Muscle layer of colon (tissue), 2 donors: ENCODE data around the gene MB.
"Not testable (repeated sequence)": the region's sequence is repeated elsewhere in the genome, so short reads cannot be mapped to it uniquely, and the experiment has no call there.

ENCODE experiments used
- H3K27ac ChIP-seq: one replicate; pipeline ENCODE4 v1.7.0; 2013; ENCODE audit warnings: low read depth, mild to moderate bottlenecking, low read length, moderate library complexity
- H3K27me3 ChIP-seq, 2 donors: one replicate each; pipeline ENCODE4 v1.7.0; 2013; ENCODE audit warnings: low read length in 2 of 2, mild to moderate bottlenecking in 2 of 2; ENCODE audit not compliant: insufficient read depth in 2 of 2, control insufficient read depth in 1 of 2
- H3K36me3 ChIP-seq: one replicate; pipeline ENCODE4 v1.7.0; 2013; ENCODE audit warnings: mild to moderate bottlenecking, low read length; ENCODE audit not compliant: insufficient read depth
- H3K4me1 ChIP-seq: one replicate; pipeline ENCODE4 v1.7.0; 2013; ENCODE audit warnings: mild to moderate bottlenecking, low read length; ENCODE audit not compliant: insufficient read depth
- H3K4me3 ChIP-seq, 2 donors: one replicate each; pipeline ENCODE4 v1.7.0; 2013; ENCODE audit warnings: low read length in 2 of 2, low read depth in 1 of 2, mild to moderate bottlenecking in 1 of 2, moderate library complexity in 1 of 2
- H3K9ac ChIP-seq: one replicate; pipeline ENCODE4 v1.7.0; 2013; ENCODE audit warnings: low read length
- H3K9me3 ChIP-seq: one replicate; pipeline ENCODE4 v1.7.0; 2013; ENCODE audit warnings: mild to moderate bottlenecking, low read length
- donor health status: abdominal sarcoma.
- donor health status: Adenocarcinoma of cecum.

Gene MB

GRCh38 chr22:35617137-35617755 is at the start of gene MB:
Gene MB, minus strand, starts transcription at chr22:35617329. Its CDS starts 72 bp downstream, at chr22:35617257.
- no peak within 1 kb of the TSS for H3K9ac ChIP-seq
- no peaks in the 10 kb centered on the region for H3K9me3 ChIP-seq
- H3K4me3 ChIP-seq: no peak within 1 kb of the TSS
- no peaks in the 10 kb centered on the region for H3K27me3 ChIP-seq
- H3K27ac ChIP-seq: no peak within 1 kb of the TSS
- H3K36me3 ChIP-seq: no peaks in the 10 kb centered on the region
- peaks cover 23% of the 10 kb centered on the region for H3K4me1 ChIP-seq

DNA sequence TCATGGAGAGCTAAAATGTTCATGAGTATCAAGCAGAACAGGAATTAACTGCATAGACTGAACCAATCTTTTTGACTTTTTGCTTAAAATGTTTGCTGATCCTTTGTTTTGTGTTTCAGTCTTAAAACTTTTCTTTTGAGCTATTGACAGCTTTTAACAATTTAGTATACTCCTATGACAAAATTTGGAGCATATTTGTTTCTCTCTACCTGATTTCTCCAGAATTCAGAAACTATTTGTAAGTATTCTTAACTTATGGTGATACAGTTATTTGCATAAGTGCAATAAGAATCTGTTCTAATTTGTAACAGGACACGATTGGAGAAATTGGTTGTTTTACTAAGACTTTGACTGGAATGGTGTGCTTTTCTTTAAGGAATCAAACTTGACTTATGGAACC is 49.6 kb upstream of the MB start:
- not testable (repeated sequence) for H3K9ac ChIP-seq, H3K4me3 ChIP-seq, H3K9me3 ChIP-seq, H3K27ac ChIP-seq, H3K27me3 ChIP-seq, H3K36me3 ChIP-seq
- H3K4me1 ChIP-seq: peaks cover 17% of the 10 kb centered on the region

- Histone ChIP-seq H3K9me3 (no peaks in the 10 kb centered on the region), H3K27me3 (no peaks in the 10 kb centered on the region), H3K9ac (no peak overlapping the region), H3K4me1 (peaks cover 17% of the 10 kb centered on the region), H3K4me3 (no peak overlapping the region), H3K27ac (no peak overlapping the region), H3K36me3 (peaks cover 21% of the 10 kb centered on the region)
Measured at GRCh38 chr22:35664955-35665587, 47.9 kb upstream of the MB start.

GRCh38 chr22:35663371-35663770 is 46.2 kb upstream of the MB start:
- no peaks in the 10 kb centered on the region for H3K9me3 ChIP-seq
- H3K27me3 ChIP-seq: no peaks in the 10 kb centered on the region
- H3K27ac ChIP-seq: no peak overlapping the region
- H3K4me1 ChIP-seq: peaks cover 17% of the 10 kb centered on the region
- H3K36me3 ChIP-seq: peaks cover 38% of the 10 kb centered on the region
- no peak overlapping the region for H3K9ac ChIP-seq
- H3K4me3 ChIP-seq: peak overlapping the region in 1 of 2 donors; percentile 41

GRCh38 chr22:35662914-35663313 is 45.8 kb upstream of the MB start:
- H3K27me3 ChIP-seq: no peaks in the 10 kb centered on the region
- H3K9ac ChIP-seq: no peak overlapping the region
- H3K9me3 ChIP-seq: no peaks in the 10 kb centered on the region
- peaks cover 42% of the 10 kb centered on the region for H3K36me3 ChIP-seq
- H3K4me3 ChIP-seq: peak overlapping the region in 1 of 2 donors; percentile 41
- peaks cover 17% of the 10 kb centered on the region for H3K4me1 ChIP-seq
- no peak overlapping the region for H3K27ac ChIP-seq

DNA sequence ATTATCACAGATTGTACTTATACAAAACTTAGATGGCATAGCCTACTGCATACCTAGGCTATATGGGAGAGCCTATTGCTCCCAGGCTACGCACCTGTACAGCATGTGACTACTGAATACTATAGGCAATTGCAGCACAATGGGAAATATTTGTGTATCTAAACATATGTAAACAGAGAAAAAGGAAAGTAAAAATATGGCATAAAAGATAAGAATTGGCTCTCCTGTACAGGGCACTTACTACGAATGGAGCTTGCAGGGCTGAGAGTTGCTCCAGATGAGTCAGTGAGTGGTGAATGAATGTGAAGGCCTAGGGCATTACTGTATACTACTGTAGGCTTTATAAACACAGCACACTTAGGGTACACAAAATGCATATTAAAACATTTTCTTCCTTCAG is 44.3 kb upstream of the MB start:
- Histone ChIP-seq H3K27me3 (no peaks in the 10 kb centered on the region), H3K9me3 (no peaks in the 10 kb centered on the region), H3K9ac (no peak overlapping the region), H3K27ac (no peak overlapping the region), H3K36me3 (peaks cover 51% of the 10 kb centered on the region), H3K4me3 (no peak overlapping the region), H3K4me1 (peaks cover 17% of the 10 kb centered on the region)

DNA sequence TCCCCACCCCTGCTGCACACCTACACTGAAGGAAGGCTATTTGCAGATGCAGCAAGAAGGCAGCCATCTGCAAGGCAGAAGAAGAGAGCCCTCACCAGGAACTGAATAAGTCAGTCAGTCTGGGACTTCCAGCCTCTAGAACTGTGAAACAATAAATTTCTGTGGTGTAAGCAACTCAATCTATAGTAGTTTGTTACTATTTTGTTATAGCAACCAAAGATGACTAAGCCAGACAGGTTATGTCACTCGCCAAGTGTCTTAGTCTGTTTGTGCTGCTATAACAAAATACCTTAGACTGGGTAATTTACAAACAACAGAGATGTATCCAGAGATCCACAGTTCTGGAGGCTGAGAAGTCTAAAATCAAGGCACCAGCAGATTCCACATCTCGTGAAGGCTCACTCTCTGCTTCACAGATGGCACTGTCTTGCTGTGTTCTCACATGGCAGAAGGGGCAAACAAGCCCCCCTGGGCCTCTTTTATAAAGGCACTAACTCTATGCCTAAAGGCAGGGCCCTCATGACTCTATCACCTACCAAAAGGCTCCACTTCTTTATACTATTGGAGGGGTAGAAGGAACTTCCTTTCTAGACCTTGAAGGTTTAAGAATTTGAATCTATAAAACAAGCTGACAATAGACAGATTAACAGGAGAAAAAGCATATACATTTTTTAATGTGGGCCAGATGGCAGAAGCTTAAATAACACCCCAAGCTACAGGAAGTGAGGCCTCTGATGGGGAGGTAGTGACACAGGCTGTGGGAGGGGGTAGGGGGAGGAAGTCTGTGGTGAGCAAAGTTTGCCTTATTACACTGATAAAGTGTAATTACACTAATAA is 43.4 kb upstream of the MB start:
- H3K9me3 ChIP-seq: no peaks in the 10 kb centered on the region
- H3K4me1 ChIP-seq: peaks cover 17% of the 10 kb centered on the region
- no peak overlapping the region for H3K27ac ChIP-seq
- H3K36me3 ChIP-seq: peaks cover 59% of the 10 kb centered on the region
- H3K4me3 ChIP-seq: no peak overlapping the region
- no peaks in the 10 kb centered on the region for H3K27me3 ChIP-seq
- no peak overlapping the region for H3K9ac ChIP-seq

DNA sequence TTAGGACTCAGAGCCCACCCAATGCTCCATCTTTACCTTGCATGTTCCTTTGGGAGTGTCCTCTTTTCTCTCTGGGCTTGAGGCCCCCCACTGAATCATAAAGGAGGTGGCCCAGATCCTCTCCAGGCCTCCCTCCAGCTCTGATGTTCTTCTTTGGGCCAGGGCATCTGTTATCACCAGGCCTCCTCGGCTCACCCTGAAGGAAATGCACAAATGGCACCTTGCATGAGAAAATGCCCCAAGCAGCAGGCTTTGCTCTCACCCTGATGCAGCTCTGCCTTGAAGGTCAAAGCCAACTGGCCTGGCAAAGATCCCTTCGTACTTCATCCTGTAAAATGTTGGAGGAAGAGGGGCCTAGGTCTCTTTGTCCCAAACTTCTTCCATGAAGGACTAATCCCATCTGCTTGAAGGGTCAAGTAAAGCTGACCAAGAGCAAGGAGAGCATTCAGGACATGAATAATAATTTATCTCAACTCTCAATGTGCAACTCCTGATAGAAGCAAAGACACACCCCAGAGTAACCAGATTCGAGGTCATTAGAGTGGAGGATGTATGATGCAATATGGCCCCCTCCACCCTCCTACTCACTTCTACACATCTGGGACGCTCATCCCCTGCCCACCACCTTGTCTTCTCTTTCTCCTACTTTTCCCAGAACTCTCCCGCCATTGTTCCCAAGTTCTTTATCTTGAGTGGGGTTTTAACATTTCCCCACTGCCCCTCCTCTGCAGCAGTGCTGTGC is 40.6 kb upstream of the MB start:
- H3K4me3 ChIP-seq: no peak overlapping the region
- peaks cover 5% of the 10 kb centered on the region for H3K4me1 ChIP-seq
- H3K27ac ChIP-seq: no peak overlapping the region
- no peaks in the 10 kb centered on the region for H3K27me3 ChIP-seq
- no peak overlapping the region for H3K9ac ChIP-seq
- H3K36me3 ChIP-seq: peaks cover 59% of the 10 kb centered on the region
- H3K9me3 ChIP-seq: no peaks in the 10 kb centered on the region

- Histone ChIP-seq H3K27me3 (no peaks in the 10 kb centered on the region), H3K27ac (no peak overlapping the region), H3K4me1 (no peaks in the 10 kb centered on the region), H3K4me3 (no peak overlapping the region), H3K9ac (no peak overlapping the region), H3K36me3 (peaks cover 51% of the 10 kb centered on the region), H3K9me3 (no peaks in the 10 kb centered on the region)
Measured at GRCh38 chr22:35656284-35656752, 39.2 kb upstream of the MB start.

- H3K4me3 ChIP-seq: no peak overlapping the region
- peaks cover 30% of the 10 kb centered on the region for H3K36me3 ChIP-seq
- peaks cover 15% of the 10 kb centered on the region for H3K4me1 ChIP-seq
- no peak overlapping the region for H3K9ac ChIP-seq
- H3K27ac ChIP-seq: no peak overlapping the region
- H3K27me3 ChIP-seq: no peaks in the 10 kb centered on the region
- no peaks in the 10 kb centered on the region for H3K9me3 ChIP-seq
Measured at GRCh38 chr22:35653824-35654223, 36.7 kb upstream of the MB start.

- Histone ChIP-seq H3K9ac (no peak overlapping the region), H3K4me3 (peak overlapping the region in 1 of 2 donors; percentile 16), H3K27ac (no peak overlapping the region), H3K4me1 (peaks cover 29% of the 10 kb centered on the region), H3K36me3 (peaks cover 4% of the 10 kb centered on the region), H3K27me3 (no peaks in the 10 kb centered on the region), H3K9me3 (no peaks in the 10 kb centered on the region)
Measured at GRCh38 chr22:35651085-35651484, 34.0 kb upstream of the MB start.
